ENCODE results near the gene SPDYE2. TPM values are rescaled to one million over a fixed set of nuclear protein-coding genes. Genes with fewer than 3 reads are reported as not detected.
"Not testable (repeated sequence)": the region's sequence is repeated elsewhere in the genome, so short reads cannot be mapped to it uniquely, and the experiment has no call there.

Gene SPDYE2
- total and polyA plus RNA-seq, 9 of the 15 experiments (the other 6 are each of a cell fraction or from before 2014, with no cell fraction given): 0.34 to 0.76 TPM; not detected in 7

DNA sequence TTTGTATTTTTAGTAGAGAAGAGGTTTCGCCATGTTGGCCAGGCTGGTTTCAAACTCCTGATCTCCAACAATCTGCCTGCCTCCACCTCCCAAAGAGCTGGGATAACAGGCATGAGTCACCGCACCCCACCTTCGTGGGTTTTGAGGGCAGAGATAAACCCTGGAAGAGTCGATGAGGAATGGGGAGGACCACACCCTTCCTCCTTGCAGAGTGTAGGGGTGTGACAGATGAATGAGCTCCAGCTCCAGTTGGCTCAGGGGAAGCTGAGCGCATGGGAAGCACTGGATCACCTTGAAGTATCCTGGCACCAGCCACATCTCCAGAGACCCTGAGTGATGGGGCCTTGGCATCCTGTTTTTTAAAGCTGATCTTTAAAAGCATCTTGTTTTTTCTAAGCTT lies 32.5 kb downstream of the SPDYE2 start:
- H3K79me2 ChIP-seq (ENCODE audit: control insufficient read depth, insufficient read depth, low read length); H3K9me1 ChIP-seq (ENCODE audit: control insufficient read depth, insufficient read depth, low read length); in situ Hi-C loops (cut with MboI); H3K27ac ChIP-seq (ENCODE audit: extremely low read depth, low read depth, low read length); H3K4me2 ChIP-seq (ENCODE audit: insufficient read depth, low read length); H2AFZ ChIP-seq (ENCODE audit: low read depth, low read length); DNase-seq (ENCODE audit: extremely low read depth in 1 of 4, low spot score in 3 of 4); H3K9ac ChIP-seq (ENCODE audit: insufficient read depth in 1 of 2, low read depth in 2 of 2, low read length in 2 of 2); intact Hi-C loops (cut with micrococcal nuclease); H3K4me1 ChIP-seq (replicated peaks in 1 of 2; ENCODE audit: control insufficient read depth in 2 of 2, insufficient read depth in 2 of 2, low read length in 2 of 2); H4K20me1 ChIP-seq (replicated peaks; ENCODE audit: control insufficient read depth, insufficient read depth, low read length); H3K36me3 ChIP-seq (ENCODE audit: control insufficient read depth, insufficient read depth, low read length); CTCF ChIA-PET (ENCODE audit: low intra/inter-chr PET ratio); H3K27me3 ChIP-seq (ENCODE audit: control insufficient read depth in 2 of 2, insufficient read depth in 2 of 2, low read length in 2 of 2); BruUV-seq (replicated peaks); FAIRE-seq; H3K4me3 ChIP-seq; POLR2A ChIA-PET; H3K9me3 ChIP-seq (replicated peaks; ENCODE audit: control insufficient read depth, insufficient read depth, low read depth, low read length): not testable (repeated sequence)
- WGBS (ENCODE audit: insufficient coverage, low coverage, missing lambda C conversion rate): no CpG with 5 or more reads among the region's 5 CpGs
- ATAC-seq: peak; percentile 89

DNA sequence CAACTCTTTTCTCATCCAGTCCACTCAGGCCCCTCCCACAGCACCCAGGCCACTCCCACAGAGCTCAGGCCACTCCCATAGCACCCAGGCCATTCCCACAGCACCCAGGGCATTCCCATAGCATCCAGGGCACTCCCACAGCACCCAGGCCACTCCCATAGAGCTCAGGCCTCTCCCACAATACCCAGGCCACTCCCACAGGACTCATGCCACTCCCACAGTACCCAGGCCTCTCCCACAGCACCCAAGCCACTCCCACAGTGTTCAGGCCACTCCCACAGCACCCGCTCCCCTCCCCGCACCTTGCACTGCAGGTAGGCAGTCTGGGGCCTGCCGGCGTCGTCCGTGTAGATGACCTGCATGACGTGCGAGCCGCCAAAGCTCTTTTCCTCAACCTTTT lies 38.8 kb downstream of the SPDYE2 start:
- WGBS (ENCODE audit: insufficient coverage, low coverage, missing lambda C conversion rate): no CpG with 5 or more reads among the region's 9 CpGs
- not testable (repeated sequence) for H3K9me3 ChIP-seq (replicated peaks; ENCODE audit: control insufficient read depth, insufficient read depth, low read depth, low read length)

More for the DNA sequence above, 38.8 kb downstream of the SPDYE2 start:
- H4K20me1 ChIP-seq (replicated peaks; ENCODE audit: control insufficient read depth, insufficient read depth, low read length); intact Hi-C loops (cut with micrococcal nuclease); H3K4me2 ChIP-seq (ENCODE audit: insufficient read depth, low read length); H3K4me3 ChIP-seq; H3K9ac ChIP-seq (ENCODE audit: insufficient read depth in 1 of 2, low read depth in 2 of 2, low read length in 2 of 2); DNase-seq (ENCODE audit: extremely low read depth in 1 of 4, low spot score in 3 of 4); POLR2A ChIA-PET; H3K9me1 ChIP-seq (ENCODE audit: control insufficient read depth, insufficient read depth, low read length); H2AFZ ChIP-seq (ENCODE audit: low read depth, low read length); BruUV-seq (replicated peaks); in situ Hi-C loops (cut with MboI); H3K4me1 ChIP-seq (replicated peaks in 1 of 2; ENCODE audit: control insufficient read depth in 2 of 2, insufficient read depth in 2 of 2, low read length in 2 of 2); H3K27ac ChIP-seq (ENCODE audit: extremely low read depth, low read depth, low read length); H3K36me3 ChIP-seq (ENCODE audit: control insufficient read depth, insufficient read depth, low read length); CTCF ChIA-PET (ENCODE audit: low intra/inter-chr PET ratio); H3K27me3 ChIP-seq (ENCODE audit: control insufficient read depth in 2 of 2, insufficient read depth in 2 of 2, low read length in 2 of 2); H3K79me2 ChIP-seq (ENCODE audit: control insufficient read depth, insufficient read depth, low read length): not testable (repeated sequence)
- ATAC-seq (peak; percentile 94), FAIRE-seq (peak; percentile 75)
